HEK293 (cell line): ENCODE measurements around the gene TSPAN3.

ENCODE experiments used
- GFI1B ChIP-seq: fragments of 450-650 bp; formaldehyde crosslinking; IDR thresholded peaks from 2 replicates; pipeline ENCODE4 v1.5.1; 2016; ENCODE audit warnings: missing biosample characterization, missing genetic modification characterization
- GLIS2 ChIP-seq: fragments of 450-650 bp; formaldehyde crosslinking; IDR thresholded peaks from 2 replicates; pipeline ENCODE4 v1.5.1; 2016; ENCODE audit warnings: missing biosample characterization, missing genetic modification characterization
- HIC1 ChIP-seq: fragments of 450-650 bp; formaldehyde crosslinking; IDR thresholded peaks from 2 replicates; pipeline ENCODE4 v1.5.1; 2016; ENCODE audit warnings: missing biosample characterization, missing genetic modification characterization
- IKZF3 ChIP-seq: fragments of 450-650 bp; IDR thresholded peaks from 2 replicates; pipeline ENCODE4 v1.5.0; 2018; ENCODE audit warnings: missing biosample characterization, mild to moderate bottlenecking, missing genetic modification characterization, moderate library complexity
- KLF1 ChIP-seq: fragments of 450-650 bp; formaldehyde crosslinking; IDR thresholded peaks from 2 replicates; pipeline ENCODE4 v1.5.1; 2016; ENCODE audit warnings: missing biosample characterization, missing genetic modification characterization
- OSR2 ChIP-seq: fragments of 450-650 bp; formaldehyde crosslinking; IDR thresholded peaks from 2 replicates; pipeline ENCODE4 v1.5.1; 2016; ENCODE audit warnings: missing biosample characterization, missing genetic modification characterization
- SP7 ChIP-seq: fragments of 450-650 bp; formaldehyde crosslinking; IDR thresholded peaks from 2 replicates; pipeline ENCODE4 v1.5.1; 2016; ENCODE audit warnings: missing biosample characterization, missing genetic modification characterization
- TRIM28 ChIP-seq: IDR thresholded peaks from 2 replicates; pipeline ENCODE4 v1.6.1; 2011; ENCODE audit warnings: low read length, control low read depth, borderline replicate concordance
- TSHZ1 ChIP-seq: fragments of 450-650 bp; formaldehyde crosslinking; IDR thresholded peaks from 2 replicates; pipeline ENCODE4 v1.5.1; 2016; ENCODE audit warnings: missing biosample characterization, missing genetic modification characterization, borderline replicate concordance
- ZBTB26 ChIP-seq: fragments of 450-650 bp; formaldehyde crosslinking; optimal IDR thresholded peaks from 2 replicates; pipeline ENCODE3; 2016; ENCODE audit warnings: missing biosample characterization, mild to moderate bottlenecking, missing genetic modification characterization
- ZEB2 ChIP-seq: fragments of 450-650 bp; formaldehyde crosslinking; IDR thresholded peaks from 2 replicates; pipeline ENCODE4 v1.5.1; 2016; ENCODE audit warnings: missing biosample characterization, missing genetic modification characterization
- ZNF121 ChIP-seq: fragments of 450-650 bp; formaldehyde crosslinking; IDR thresholded peaks from 2 replicates; pipeline ENCODE4 v1.5.1; 2016; ENCODE audit warnings: missing biosample characterization, missing genetic modification characterization
- ZNF132 ChIP-seq: fragments of 450-650 bp; formaldehyde crosslinking; IDR thresholded peaks from 2 replicates; pipeline ENCODE4 v1.5.1; 2017; ENCODE audit warnings: missing biosample characterization, missing genetic modification characterization, borderline replicate concordance
- ZNF138 ChIP-seq: fragments of 450-650 bp; formaldehyde crosslinking; IDR thresholded peaks from 2 replicates; pipeline ENCODE4 v1.5.1; 2016; ENCODE audit warnings: missing biosample characterization, missing genetic modification characterization, borderline replicate concordance
- ZNF18 ChIP-seq: fragments of 450-650 bp; formaldehyde crosslinking; IDR thresholded peaks from 2 replicates; pipeline ENCODE4 v1.5.1; 2016; ENCODE audit warnings: missing biosample characterization, missing genetic modification characterization
- ZNF324 ChIP-seq: fragments of 450-650 bp; formaldehyde crosslinking; IDR thresholded peaks from 2 replicates; pipeline ENCODE4 v1.5.1; 2016; ENCODE audit warnings: missing biosample characterization, missing genetic modification characterization
- ZNF341 ChIP-seq: fragments of 450-650 bp; formaldehyde crosslinking; IDR thresholded peaks from 2 replicates; pipeline ENCODE4; 2016; ENCODE audit warnings: low read depth, missing biosample characterization, missing genetic modification characterization
- ZNF37A ChIP-seq: fragments of 450-650 bp; IDR thresholded peaks from 2 replicates; pipeline ENCODE4 v1.5.1; 2018; ENCODE audit warnings: missing biosample characterization, missing genetic modification characterization
- ZNF426 ChIP-seq: fragments of 450-650 bp; formaldehyde crosslinking; IDR thresholded peaks from 2 replicates; pipeline ENCODE4 v1.5.1; 2017; ENCODE audit warnings: missing biosample characterization, missing genetic modification characterization, mild to moderate bottlenecking, inconsistent platforms, moderate library complexity
- ZNF501 ChIP-seq: fragments of 450-650 bp; formaldehyde crosslinking; IDR thresholded peaks from 2 replicates; pipeline ENCODE4 v1.5.1; 2016; ENCODE audit warnings: missing biosample characterization, missing genetic modification characterization
- ZNF600 ChIP-seq: fragments of 450-650 bp; formaldehyde crosslinking; IDR thresholded peaks from 2 replicates; pipeline ENCODE4 v1.5.1; 2016; ENCODE audit warnings: missing biosample characterization, missing genetic modification characterization
- ZNF621 ChIP-seq: fragments of 450-650 bp; formaldehyde crosslinking; IDR thresholded peaks from 2 replicates; pipeline ENCODE4 v1.5.1; 2017; ENCODE audit warnings: missing biosample characterization, missing genetic modification characterization
- ZNF660 ChIP-seq: fragments of 450-650 bp; IDR thresholded peaks from 2 replicates; pipeline ENCODE4 v1.5.1; 2018; ENCODE audit warnings: missing biosample characterization, mild to moderate bottlenecking, missing genetic modification characterization
- ZNF692 ChIP-seq: fragments of 450-650 bp; formaldehyde crosslinking; IDR thresholded peaks from 2 replicates; pipeline ENCODE4 v1.5.1; 2016; ENCODE audit warnings: missing biosample characterization, missing genetic modification characterization
- ZNF792 ChIP-seq: fragments of 450-650 bp; formaldehyde crosslinking; IDR thresholded peaks from 2 replicates; pipeline ENCODE4 v1.5.1; 2016; ENCODE audit warnings: missing biosample characterization, missing genetic modification characterization
- ZSCAN18 ChIP-seq: fragments of 450-650 bp; formaldehyde crosslinking; IDR thresholded peaks from 2 replicates; pipeline ENCODE4 v1.5.1; 2016; ENCODE audit warnings: missing biosample characterization, missing genetic modification characterization

Gene TSPAN3

GRCh38 chr15:77070495-77071304 lies at the start of gene TSPAN3 (continued):
- TF ChIP-seq ZNF792 (tag by site-specific recombination) (no peak), TSHZ1 (tag by site-specific recombination) (no peak), ZSCAN18 (tag by site-specific recombination) (no peak), ZBTB26 (tag by site-specific recombination) (peak; percentile 89), GLIS2 (peak; percentile 71), ZNF132 (tag by site-specific recombination) (no peak), GFI1B (tag by site-specific recombination) (no peak), ZNF660 (tag by site-specific recombination) (peak; percentile 76; the same call in 1 of the 2 replicates), ZNF37A (tag by site-specific recombination) (0 out of 2 replicates have a peak, but pooled peaks have one; percentile 32), ZNF121 (tag by site-specific recombination) (peak; percentile 12; the same call in 1 of the 2 replicates), IKZF3 (tag by site-specific recombination) (0 out of 2 replicates have a peak, but pooled peaks have one; percentile 25), ZNF501 (tag by site-specific recombination) (peak; percentile 68; the same call in 1 of the 2 replicates), HIC1 (tag by site-specific recombination) (0 out of 2 replicates have a peak, but pooled peaks have one; percentile 26), ZNF692 (peak; percentile 97), ZNF138 (tag by site-specific recombination) (no peak), ZNF324 (no peak), OSR2 (tag by site-specific recombination) (no peak), ZNF341 (tag by site-specific recombination) (peak; percentile 20; the same call in 1 of the 2 replicates), ZNF18 (tag by site-specific recombination) (no peak), SP7 (tag by site-specific recombination) (peak; percentile 38; the same call in 1 of the 2 replicates), ZNF621 (tag by site-specific recombination) (no peak), ZNF426 (tag by site-specific recombination) (no peak), TRIM28 (no peak), KLF1 (tag by site-specific recombination) (0 out of 2 replicates have a peak, but pooled peaks have one; percentile 25), ZEB2 (tag by site-specific recombination) (0 out of 2 replicates have a peak, but pooled peaks have one; percentile 24), ZNF600 (0 out of 2 replicates have a peak, but pooled peaks have one; percentile 21)
